ENCODE data around the gene SPDL1. TPM values are rescaled to one million over a fixed set of nuclear protein-coding genes. Genes with fewer than 3 reads are reported as not detected.

SPDL1 gene
- total and polyA plus RNA-seq, 2 of the 4 experiments (the other 2 are of a cell fraction), result 18.8 to 29.4 TPM

DNA sequence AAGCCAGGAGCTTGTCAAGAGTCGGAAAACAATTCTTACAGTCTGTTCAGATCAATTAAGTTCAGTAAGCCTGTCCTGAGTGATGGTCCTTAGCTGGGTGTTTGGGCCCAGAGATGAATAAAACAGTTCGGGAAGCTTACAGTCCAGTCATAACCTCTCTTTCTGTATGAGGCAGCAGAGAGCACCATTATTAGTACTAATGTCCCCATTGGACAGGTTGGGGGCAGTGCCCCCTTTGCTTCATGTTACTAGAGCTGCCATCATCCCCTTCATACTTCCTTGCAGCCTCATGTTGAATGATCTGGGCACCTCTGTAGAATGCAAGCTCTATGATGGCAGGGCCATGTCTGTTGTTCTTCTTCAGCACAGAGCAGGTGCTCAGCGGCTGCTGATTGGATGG, 63.3 kb downstream of the SPDL1 start:
- POLR2A ChIA-PET (ENCODE audit: unreplicated experiment), result no interaction called here
- DNase-seq (no peak), ATAC-seq (ENCODE audit: low read depth) (no peak)
- Histone ChIP-seq H4K5ac (ENCODE audit: low read depth, low read length) (no peak overlapping the region), H2AK9ac (replicated peaks; ENCODE audit: low read depth, low read length, poor library complexity) (no peak overlapping the region), H3K27me3 (ENCODE audit: control insufficient read depth, insufficient read depth, low read length) (no peaks in the 10 kb centered on the region), H3K4me2 (ENCODE audit: low read depth, low read length) (no peak overlapping the region), H3K23ac (ENCODE audit: low read depth, low read length) (no peak overlapping the region), H3K4ac (ENCODE audit: low read depth, low read length) (no peak overlapping the region), H3K4me1 (ENCODE audit: control insufficient read depth, insufficient read depth, low read length) (peaks cover 24% of the 10 kb centered on the region), H4K8ac (ENCODE audit: low read depth in 2 of 2, low read length in 2 of 2) (no peak overlapping the region), H3K14ac (replicated peaks; ENCODE audit: low read depth, low read length) (no peak overlapping the region), H3K56ac (ENCODE audit: extremely low read depth, insufficient read depth, low read length) (no peak overlapping the region), H3K9ac (ENCODE audit: low read depth, low read length) (no peak overlapping the region), H2BK15ac (ENCODE audit: low read depth, low read length) (no peak overlapping the region), H3K27ac (ENCODE audit: insufficient read depth, low read length) (no peak overlapping the region), H2AFZ (replicated peaks; ENCODE audit: low read length, poor library complexity) (no peak overlapping the region), H3K9me1 (ENCODE audit: insufficient read depth, low read length) (peaks cover 18% of the 10 kb centered on the region), H3K18ac (ENCODE audit: low read depth, low read length) (no peak overlapping the region), H2BK120ac (ENCODE audit: low read depth, low read length) (no peak overlapping the region), H3K79me1 (ENCODE audit: low read depth in 1 of 2, low read length in 2 of 2) (0 out of 4 replicates have a peak, but pooled peaks cover 0 to 5% of the 10 kb centered on the region in 2 experiments), H3K36me3 (ENCODE audit: control insufficient read depth, insufficient read depth, low read length) (no peaks in the 10 kb centered on the region), H4K91ac (ENCODE audit: insufficient read depth, low read depth, low read length) (no peak overlapping the region), H2BK5ac (ENCODE audit: low read depth, low read length, poor library complexity, severe bottlenecking) (no peak overlapping the region), H2AK5ac (ENCODE audit: low read depth, low read length) (no peak overlapping the region), H4K20me1 (ENCODE audit: insufficient read depth, low read length) (no peaks in the 10 kb centered on the region), H2BK20ac (ENCODE audit: low read depth, low read length) (no peak overlapping the region), H3K9me3 (ENCODE audit: control insufficient read depth, insufficient read depth, low read length) (no peaks in the 10 kb centered on the region), H3K4me3 (ENCODE audit: insufficient read depth, low read depth, low read length) (no peak overlapping the region)
- dilution Hi-C loops (cut with HindIII; ENCODE audit: low sequenced_read_pairs, unreplicated experiment) (no loop called here), intact Hi-C loops (cut with micrococcal nuclease) (no loop called here), in situ Hi-C loops (cut with MboI; ENCODE audit: low sequenced_read_pairs) (no loop called here)
- CTCF ChIA-PET, result interaction anchor here (0.6 kb wide), 1 partner anchor 12 kb away, joined by 4 read pairs; no protein-coding TSS in a partner anchor
- TF ChIP-seq MAZ (IDR thresholded peaks at IDR 0.05; ENCODE audit: borderline replicate concordance, low read depth, low read length) (no peak), NFE2L2 (IDR thresholded peaks at IDR 0.05; ENCODE audit: low read depth, low read length) (no peak), BHLHE40 (IDR thresholded peaks at IDR 0.05; ENCODE audit: low read depth, low read length) (no peak), MXI1 (IDR thresholded peaks at IDR 0.05; ENCODE audit: borderline replicate concordance, low read depth, low read length) (no peak), CHD1 (IDR thresholded peaks at IDR 0.05; ENCODE audit: low read depth, low read length) (no peak), POLR2A (IDR thresholded peaks at IDR 0.05; ENCODE audit: low read depth, low read length) (no peak), MAFK (IDR thresholded peaks at IDR 0.05; ENCODE audit: low read depth, low read length) (no peak)
- TF ChIP-seq, protein P1, sequence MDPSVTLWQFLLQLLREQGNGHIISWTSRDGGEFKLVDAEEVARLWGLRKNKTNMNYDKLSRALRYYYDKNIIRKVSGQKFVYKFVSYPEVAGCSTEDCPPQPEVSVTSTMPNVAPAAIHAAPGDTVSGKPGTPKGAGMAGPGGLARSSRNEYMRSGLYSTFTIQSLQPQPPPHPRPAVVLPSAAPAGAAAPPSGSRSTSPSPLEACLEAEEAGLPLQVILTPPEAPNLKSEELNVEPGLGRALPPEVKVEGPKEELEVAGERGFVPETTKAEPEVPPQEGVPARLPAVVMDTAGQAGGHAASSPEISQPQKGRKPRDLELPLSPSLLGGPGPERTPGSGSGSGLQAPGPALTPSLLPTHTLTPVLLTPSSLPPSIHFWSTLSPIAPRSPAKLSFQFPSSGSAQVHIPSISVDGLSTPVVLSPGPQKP (IDR thresholded peaks at IDR 0.05; ENCODE audit: borderline replicate concordance, low read depth, low read length), result no peak
- TF ChIP-seq, protein P2, sequence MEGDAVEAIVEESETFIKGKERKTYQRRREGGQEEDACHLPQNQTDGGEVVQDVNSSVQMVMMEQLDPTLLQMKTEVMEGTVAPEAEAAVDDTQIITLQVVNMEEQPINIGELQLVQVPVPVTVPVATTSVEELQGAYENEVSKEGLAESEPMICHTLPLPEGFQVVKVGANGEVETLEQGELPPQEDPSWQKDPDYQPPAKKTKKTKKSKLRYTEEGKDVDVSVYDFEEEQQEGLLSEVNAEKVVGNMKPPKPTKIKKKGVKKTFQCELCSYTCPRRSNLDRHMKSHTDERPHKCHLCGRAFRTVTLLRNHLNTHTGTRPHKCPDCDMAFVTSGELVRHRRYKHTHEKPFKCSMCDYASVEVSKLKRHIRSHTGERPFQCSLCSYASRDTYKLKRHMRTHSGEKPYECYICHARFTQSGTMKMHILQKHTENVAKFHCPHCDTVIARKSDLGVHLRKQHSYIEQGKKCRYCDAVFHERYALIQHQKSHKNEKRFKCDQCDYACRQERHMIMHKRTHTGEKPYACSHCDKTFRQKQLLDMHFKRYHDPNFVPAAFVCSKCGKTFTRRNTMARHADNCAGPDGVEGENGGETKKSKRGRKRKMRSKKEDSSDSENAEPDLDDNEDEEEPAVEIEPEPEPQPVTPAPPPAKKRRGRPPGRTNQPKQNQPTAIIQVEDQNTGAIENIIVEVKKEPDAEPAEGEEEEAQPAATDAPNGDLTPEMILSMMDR (conservative IDR thresholded peaks at IDR 0.05; ENCODE audit: low read depth, low read length), result no peak
- no TSS peak for BruUV-seq (replicated peaks)
- WGBS, 2 experiments (ENCODE audit: extremely low coverage in 2 of 2, insufficient read length in 1 of 2), result 92% methylated on average over 2 of the region's 3 CpGs; no CpG with 5 or more reads in 1 of the 2 experiments

Data from IMR-90 (cell line).